IPS-15b (cell line): Measurements from ENCODE around the gene LNPK.
"Not testable (repeated sequence)": the region's sequence is repeated elsewhere in the genome, so short reads cannot be mapped to it uniquely, and the experiment has no call there.

Experiments
- H3K27me3 ChIP-seq: one replicate; pipeline ENCODE4 v1.6.1; 2013; ENCODE audit warnings: low read length; ENCODE audit not compliant: control insufficient read depth, insufficient read depth
- H3K36me3 ChIP-seq: one replicate; pipeline ENCODE4 v1.6.1; 2013; ENCODE audit warnings: low read length; ENCODE audit not compliant: control insufficient read depth, insufficient read depth
- H3K4me1 ChIP-seq: one replicate; pipeline ENCODE4 v1.6.1; 2013; ENCODE audit warnings: mild to moderate bottlenecking, low read length; ENCODE audit not compliant: control insufficient read depth, insufficient read depth
- H3K4me3 ChIP-seq: one replicate; pipeline ENCODE4 v1.5.1; 2013; ENCODE audit warnings: low read depth, low read length
- H3K9ac ChIP-seq: one replicate; pipeline ENCODE4 v1.6.1; 2013; ENCODE audit warnings: low read depth, mild to moderate bottlenecking, low read length
- H3K9me3 ChIP-seq: one replicate; pipeline ENCODE4 v1.6.1; 2013; ENCODE audit warnings: mild to moderate bottlenecking, low read length; ENCODE audit not compliant: control insufficient read depth, insufficient read depth

The LNPK gene

DNA sequence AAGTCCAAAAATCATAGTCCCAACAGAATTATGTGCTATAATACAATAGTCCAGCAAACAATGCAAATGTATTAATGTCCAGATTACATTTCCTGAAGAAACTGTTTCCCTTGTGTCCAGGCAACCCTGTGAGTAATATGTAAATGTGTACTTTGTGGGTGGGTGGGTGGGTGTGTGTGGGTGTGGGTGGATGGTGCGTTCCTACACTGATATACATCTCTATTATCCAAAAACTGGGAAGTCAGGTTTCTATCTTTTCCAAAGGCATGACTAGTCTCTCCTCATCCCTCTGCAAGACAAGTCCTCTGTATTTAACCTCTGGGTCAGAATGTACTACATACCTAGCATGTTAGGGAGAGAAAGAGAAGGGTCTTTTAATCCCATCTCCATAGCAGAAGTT lies 71.6 kb downstream of the LNPK start:
- H3K4me1 ChIP-seq, result no peaks in the 10 kb centered on the region
- H3K4me3 ChIP-seq, result no peak overlapping the region
- H3K9me3 ChIP-seq, result no peaks in the 10 kb centered on the region
- H3K9ac ChIP-seq, result no peak overlapping the region
- H3K27me3 ChIP-seq, result no peaks in the 10 kb centered on the region
- H3K36me3 ChIP-seq, result no peaks in the 10 kb centered on the region

- Histone ChIP-seq H3K4me3 (no peak overlapping the region), H3K9me3 (no peaks in the 10 kb centered on the region), H3K27me3 (no peaks in the 10 kb centered on the region), H3K9ac (no peak overlapping the region), H3K4me1 (no peaks in the 10 kb centered on the region), H3K36me3 (no peaks in the 10 kb centered on the region)
Observed at GRCh38 chr2:175929850-175930249, 72.2 kb downstream of the LNPK start.

DNA sequence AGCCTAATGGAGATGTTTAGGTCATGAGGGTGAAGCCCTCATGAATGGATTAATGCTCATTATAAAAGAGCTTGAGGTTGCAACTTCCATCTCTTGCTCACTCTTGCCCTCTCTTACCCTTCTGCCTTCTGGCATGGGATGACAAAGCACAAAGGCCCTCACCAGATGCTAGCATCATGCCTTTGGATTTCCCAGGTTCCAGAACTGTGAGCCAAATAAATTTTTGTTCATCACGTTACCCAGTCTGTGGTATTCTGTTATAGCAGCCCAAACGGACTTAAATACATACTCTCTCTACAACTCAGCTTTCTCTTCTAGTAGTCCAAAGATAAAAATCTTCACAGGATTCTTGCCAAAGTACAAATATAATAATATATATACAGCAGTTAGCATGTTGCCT lies 75.8 kb downstream of the LNPK start:
- H3K9ac ChIP-seq, result no peak overlapping the region
- H3K27me3 ChIP-seq, result no peaks in the 10 kb centered on the region
- H3K4me1 ChIP-seq, result no peaks in the 10 kb centered on the region
- no peaks in the 10 kb centered on the region for H3K36me3 ChIP-seq
- no peak overlapping the region for H3K4me3 ChIP-seq
- H3K9me3 ChIP-seq, result no peaks in the 10 kb centered on the region

GRCh38 chr2:175922160-175922559 lies 79.9 kb downstream of the LNPK start:
- H3K27me3 ChIP-seq, result no peaks in the 10 kb centered on the region
- H3K9me3 ChIP-seq, result no peaks in the 10 kb centered on the region
- no peak overlapping the region for H3K4me3 ChIP-seq
- H3K4me1 ChIP-seq, result no peaks in the 10 kb centered on the region
- H3K9ac ChIP-seq, result no peak overlapping the region
- no peaks in the 10 kb centered on the region for H3K36me3 ChIP-seq

- Histone ChIP-seq H3K36me3 (no peaks in the 10 kb centered on the region), H3K4me3 (no peak overlapping the region), H3K27me3 (no peaks in the 10 kb centered on the region), H3K9ac (no peak overlapping the region), H3K9me3 (no peaks in the 10 kb centered on the region), H3K4me1 (no peaks in the 10 kb centered on the region)
Observed at GRCh38 chr2:175918935-175919334, 83.1 kb downstream of the LNPK start.

- Histone ChIP-seq H3K9ac (no peak overlapping the region), H3K4me1 (no peaks in the 10 kb centered on the region), H3K9me3 (no peaks in the 10 kb centered on the region), H3K27me3 (no peaks in the 10 kb centered on the region), H3K36me3 (no peaks in the 10 kb centered on the region), H3K4me3 (no peak overlapping the region)
Observed at GRCh38 chr2:175914846-175915245, 87.2 kb downstream of the LNPK start.

GRCh38 chr2:175913849-175914743 lies 88.0 kb downstream of the LNPK start:
- not testable (repeated sequence) for H3K4me1 ChIP-seq, H3K27me3 ChIP-seq, H3K9ac ChIP-seq

GRCh38 chr2:175913267-175913666 lies 88.8 kb downstream of the LNPK start:
- not testable (repeated sequence) for H3K9ac ChIP-seq, H3K27me3 ChIP-seq, H3K36me3 ChIP-seq, H3K9me3 ChIP-seq, H3K4me1 ChIP-seq, H3K4me3 ChIP-seq

More at GRCh38 chr2:175913849-175914743, 88.0 kb downstream of the LNPK start:
- not testable (repeated sequence) for H3K36me3 ChIP-seq, H3K4me3 ChIP-seq, H3K9me3 ChIP-seq

- Histone ChIP-seq H3K27me3 (no peaks in the 10 kb centered on the region), H3K36me3 (no peaks in the 10 kb centered on the region), H3K4me3 (no peak overlapping the region), H3K9me3 (no peaks in the 10 kb centered on the region), H3K4me1 (no peaks in the 10 kb centered on the region), H3K9ac (no peak overlapping the region)
Observed at GRCh38 chr2:175904035-175904434, 98.0 kb downstream of the LNPK start.

DNA sequence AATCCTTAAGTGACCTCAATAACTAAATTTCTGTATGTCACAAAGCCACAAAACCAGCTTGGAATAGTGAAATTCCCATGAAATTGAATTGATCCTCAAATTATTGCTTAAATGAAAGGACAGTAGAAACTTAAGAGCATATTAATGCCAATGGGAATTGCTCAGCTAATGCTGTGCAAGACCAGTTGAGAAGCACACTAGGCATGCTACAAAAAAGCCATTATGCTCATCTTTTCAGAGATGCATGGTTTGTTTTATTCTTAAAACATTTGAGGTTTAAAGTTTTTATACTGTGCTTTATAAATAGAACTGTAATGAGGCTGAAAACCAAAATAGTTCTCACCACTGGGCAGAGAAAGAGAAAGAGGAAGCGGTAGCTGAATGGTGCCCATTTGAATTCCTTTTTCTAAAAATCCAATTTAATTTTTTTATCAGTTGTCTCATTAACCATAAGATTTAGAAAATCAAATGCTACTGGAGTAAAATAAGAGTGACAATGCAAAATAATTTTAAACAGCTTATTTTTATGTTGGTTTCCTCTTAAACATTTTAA lies 98.6 kb downstream of the LNPK start:
- Histone ChIP-seq H3K9ac (no peak overlapping the region), H3K27me3 (no peaks in the 10 kb centered on the region), H3K4me3 (no peak overlapping the region), H3K36me3 (no peaks in the 10 kb centered on the region), H3K9me3 (no peaks in the 10 kb centered on the region), H3K4me1 (no peaks in the 10 kb centered on the region)

- H3K9me3 ChIP-seq, H3K4me3 ChIP-seq, H3K9ac ChIP-seq, H3K4me1 ChIP-seq, H3K27me3 ChIP-seq, H3K36me3 ChIP-seq: not testable (repeated sequence)
Observed at GRCh38 chr2:175895957-175896356, 106.1 kb downstream of the LNPK start.

DNA sequence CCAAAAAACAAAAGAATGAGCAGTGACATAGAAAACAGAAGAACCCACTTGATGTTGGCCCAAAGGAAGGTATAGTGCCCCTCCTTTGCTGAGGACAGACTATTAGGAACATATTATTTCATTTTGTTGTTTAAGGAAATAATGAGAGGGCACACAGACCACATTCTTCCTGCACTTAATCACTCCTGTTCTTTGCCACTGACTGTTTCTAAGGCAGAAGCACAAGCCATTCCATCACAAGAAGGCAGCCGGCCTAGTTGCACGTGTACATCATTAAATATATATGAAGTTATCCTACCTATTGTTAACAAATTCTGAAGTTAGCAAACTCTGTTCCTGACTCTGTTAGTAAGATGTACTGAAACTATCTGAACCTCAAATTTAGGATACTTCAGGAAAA lies 110.0 kb downstream of the LNPK start:
- Histone ChIP-seq H3K27me3 (no peaks in the 10 kb centered on the region), H3K9ac (no peak overlapping the region), H3K4me3 (no peak overlapping the region), H3K9me3 (no peaks in the 10 kb centered on the region), H3K36me3 (no peaks in the 10 kb centered on the region), H3K4me1 (no peaks in the 10 kb centered on the region)
